CMK (cell line): ENCODE data around the gene EMC7.

Experiments used
- DNase-seq: peaks from one replicate; pipeline ENCODE4 v3.0.0-alpha.2; 2010; ENCODE audit warnings: low read depth

The EMC7 gene

GRCh38 chr15:34038023-34038870 lies 63.4 kb downstream of the EMC7 start:
- DNase-seq, result no peak
